Stimulated activated naive B cell treated with anti-CD40 and anti-IgM and Interleukin-4, amounts not matched to agents 10 μg/mL and 1 μg/mL and 100 μg/mL, for 72 hours (primary cell): Measurements from ENCODE around the gene TAOK1.

Experiments
- ATAC-seq, 2 donors: fragments of 150-1000 bp; cut with Tn5 transposase; replicated peaks; 2 replicates each; pipeline ENCODE4 v1.10.0; 2021; ENCODE audit warnings: moderate library complexity in 1 of 2
- DNase-seq: peaks from one replicate; pipeline ENCODE4 v3.0.0; 2021
- H3K27ac Mint-ChIP-seq: one replicate; pipeline ENCODE4 v1.8.0; 2022; ENCODE audit warnings: mild to moderate bottlenecking, mixed read lengths
- H3K27me3 Mint-ChIP-seq, 2 donors: one replicate each; pipeline ENCODE4 v1.8.0; 2022; ENCODE audit warnings: mixed read lengths in 2 of 2
- H3K36me3 Mint-ChIP-seq, 2 donors: one replicate each; pipeline ENCODE4 v1.8.0; 2022; ENCODE audit warnings: mixed read lengths in 2 of 2, mild to moderate bottlenecking in 1 of 2
- H3K4me1 Mint-ChIP-seq, 2 donors: one replicate each; pipeline ENCODE4 v1.8.0; 2022; ENCODE audit warnings: mixed read lengths in 2 of 2, mild to moderate bottlenecking in 1 of 2
- H3K4me3 Mint-ChIP-seq, 2 donors: one replicate each; pipeline ENCODE4 v1.8.0; 2022; ENCODE audit warnings: mild to moderate bottlenecking in 2 of 2, mixed read lengths in 2 of 2, moderate library complexity in 1 of 2
- H3K9me3 Mint-ChIP-seq, 2 donors: one replicate each; pipeline ENCODE4 v1.8.0; 2022; ENCODE audit warnings: mixed read lengths in 2 of 2, mild to moderate bottlenecking in 1 of 2

The TAOK1 gene

GRCh38 chr17:29559640-29560039 lies 169.5 kb downstream of the TAOK1 start:
- DNase-seq, result no peak
- Mint-ChIP-seq H3K36me3 (peaks cover 13 to 19% of the 10 kb centered on the region in 2 donors), H3K27ac (no peak overlapping the region), H3K4me1 (peaks cover 55 to 92% of the 10 kb centered on the region in 2 donors), H3K4me3 (no peak overlapping the region), H3K27me3 (no peaks in the 10 kb centered on the region), H3K9me3 (no peaks in the 10 kb centered on the region)
- ATAC-seq, result no peak

- peaks cover 51 to 90% of the 10 kb centered on the region in 2 donors for H3K4me1 Mint-ChIP-seq
Observed at GRCh38 chr17:29560316-29560715, 170.2 kb downstream of the TAOK1 start.

GRCh38 chr17:29561554-29562517 lies 171.7 kb downstream of the TAOK1 start:
- H3K9me3 Mint-ChIP-seq, result no peaks in the 10 kb centered on the region
- peaks cover 55 to 85% of the 10 kb centered on the region in 2 donors for H3K4me1 Mint-ChIP-seq
- H3K27me3 Mint-ChIP-seq, result no peaks in the 10 kb centered on the region
- H3K27ac Mint-ChIP-seq, result peak overlapping the region; percentile 90
- H3K36me3 Mint-ChIP-seq, result peaks cover 13 to 19% of the 10 kb centered on the region in 2 donors
- ATAC-seq, result peak; percentile 29 to 48
- DNase-seq, result peak; percentile 51
- peak overlapping the region; percentile 60 to 65 for H3K4me3 Mint-ChIP-seq

More at GRCh38 chr17:29560316-29560715, 170.2 kb downstream of the TAOK1 start:
- Mint-ChIP-seq H3K9me3 (no peaks in the 10 kb centered on the region), H3K27me3 (no peaks in the 10 kb centered on the region), H3K36me3 (peaks cover 13 to 19% of the 10 kb centered on the region in 2 donors), H3K27ac (peak overlapping the region; percentile 74), H3K4me3 (peak overlapping the region; percentile 7 to 37)
- DNase-seq, result no peak
- ATAC-seq, result peak; percentile 76 to 77

- H3K4me1 Mint-ChIP-seq, result peaks cover 48 to 77% of the 10 kb centered on the region in 2 donors
- DNase-seq (no peak), ATAC-seq (no peak)
- no peaks in the 10 kb centered on the region for H3K27me3 Mint-ChIP-seq
- H3K36me3 Mint-ChIP-seq, result peaks cover 13 to 19% of the 10 kb centered on the region in 2 donors
- peak overlapping the region; percentile 11 to 41 for H3K4me3 Mint-ChIP-seq
- H3K27ac Mint-ChIP-seq, result peak overlapping the region; percentile 90
- H3K9me3 Mint-ChIP-seq, result no peaks in the 10 kb centered on the region
Observed at GRCh38 chr17:29562615-29563014, 172.5 kb downstream of the TAOK1 start.

GRCh38 chr17:29563816-29564215 lies 173.7 kb downstream of the TAOK1 start:
- DNase-seq (no peak), ATAC-seq (no peak)
- no peaks in the 10 kb centered on the region for H3K27me3 Mint-ChIP-seq
- H3K9me3 Mint-ChIP-seq, result no peaks in the 10 kb centered on the region
- peak overlapping the region in 1 of 2 donors; percentile 25 for H3K4me3 Mint-ChIP-seq
- peaks cover 47 to 67% of the 10 kb centered on the region in 2 donors for H3K4me1 Mint-ChIP-seq
- H3K27ac Mint-ChIP-seq, result peak overlapping the region; percentile 20
- H3K36me3 Mint-ChIP-seq, result peaks cover 13 to 19% of the 10 kb centered on the region in 2 donors

GRCh38 chr17:29565643-29566472 lies 175.7 kb downstream of the TAOK1 start:
- no peaks in the 10 kb centered on the region for H3K27me3 Mint-ChIP-seq
- H3K4me1 Mint-ChIP-seq, result peaks cover 40 to 58% of the 10 kb centered on the region in 2 donors
- DNase-seq (no peak), ATAC-seq (peak; percentile 8 to 13)
- no peaks in the 10 kb centered on the region for H3K9me3 Mint-ChIP-seq
- peak overlapping the region; percentile 91 to 92 for H3K4me3 Mint-ChIP-seq
- peak overlapping the region; percentile 92 for H3K27ac Mint-ChIP-seq
- peaks cover 19 to 20% of the 10 kb centered on the region in 2 donors for H3K36me3 Mint-ChIP-seq

GRCh38 chr17:29566473-29567303 lies 176.5 kb downstream of the TAOK1 start, which contains the start of gene ABHD15:
Gene ABHD15, minus strand, starts transcription at chr17:29567037. Its CDS starts 71 bp downstream, at chr17:29566966.
- no peaks in the 10 kb centered on the region for H3K27me3 Mint-ChIP-seq
- peaks cover 36 to 52% of the 10 kb centered on the region in 2 donors for H3K4me1 Mint-ChIP-seq
- ATAC-seq (peak; percentile 28 to 29), DNase-seq (peak; percentile 58)
- peak within 1 kb of the TSS; percentile 92 to 95 for H3K4me3 Mint-ChIP-seq
- no peaks in the 10 kb centered on the region for H3K9me3 Mint-ChIP-seq
- H3K27ac Mint-ChIP-seq, result peak within 1 kb of the TSS; percentile 95
- peaks cover 19 to 21% of the 10 kb centered on the region in 2 donors for H3K36me3 Mint-ChIP-seq

GRCh38 chr17:29567304-29567553 lies 177.1 kb downstream of the TAOK1 start:
- H3K27ac Mint-ChIP-seq, result peak overlapping the region; percentile 95
- H3K36me3 Mint-ChIP-seq, result peaks cover 14 to 16% of the 10 kb centered on the region in 2 donors
- DNase-seq (no peak), ATAC-seq (peak; percentile 22 to 24)
- peaks cover 31 to 51% of the 10 kb centered on the region in 2 donors for H3K4me1 Mint-ChIP-seq
- H3K4me3 Mint-ChIP-seq, result peak overlapping the region; percentile 92 to 95
- no peaks in the 10 kb centered on the region for H3K27me3 Mint-ChIP-seq
- no peaks in the 10 kb centered on the region for H3K9me3 Mint-ChIP-seq

- H3K27ac Mint-ChIP-seq, result peak overlapping the region; percentile 95
- H3K9me3 Mint-ChIP-seq, result no peaks in the 10 kb centered on the region
- peak; percentile 69 to 70 for ATAC-seq
- H3K27me3 Mint-ChIP-seq, result no peaks in the 10 kb centered on the region
- peak; percentile 80 for DNase-seq
- H3K4me3 Mint-ChIP-seq, result peak overlapping the region; percentile 92 to 95
- peaks cover 25 to 46% of the 10 kb centered on the region in 2 donors for H3K4me1 Mint-ChIP-seq
- H3K36me3 Mint-ChIP-seq, result peaks cover 9 to 10% of the 10 kb centered on the region in 2 donors
Observed at GRCh38 chr17:29567554-29568330, 177.6 kb downstream of the TAOK1 start.

- no peaks in the 10 kb centered on the region for H3K27me3 Mint-ChIP-seq
- H3K9me3 Mint-ChIP-seq, result no peaks in the 10 kb centered on the region
- H3K4me3 Mint-ChIP-seq, result peak within 1 kb of the TSS; percentile 92 to 95
- peak within 1 kb of the TSS; percentile 95 for H3K27ac Mint-ChIP-seq
- peaks cover 23 to 49% of the 10 kb centered on the region in 2 donors for H3K4me1 Mint-ChIP-seq
- ATAC-seq (peak; percentile 51 to 68), DNase-seq (peak; percentile 77)
- peaks cover 12 to 13% of the 10 kb centered on the region in 2 donors for H3K36me3 Mint-ChIP-seq
Observed at GRCh38 chr17:29568331-29569244, 178.4 kb downstream of the TAOK1 start, which contains the start of gene TP53I13. Gene TP53I13, plus strand, starts transcription at chr17:29568701. Its CDS starts 58 bp downstream, at chr17:29568759.

- Mint-ChIP-seq H3K27me3 (no peaks in the 10 kb centered on the region), H3K27ac (peak overlapping the region; percentile 90), H3K4me3 (peak overlapping the region; percentile 86 to 92), H3K36me3 (peaks cover 18 to 21% of the 10 kb centered on the region in 2 donors), H3K9me3 (no peaks in the 10 kb centered on the region), H3K4me1 (peaks cover 22 to 51% of the 10 kb centered on the region in 2 donors)
- peak; percentile 0 for DNase-seq
- ATAC-seq, result no peak
Observed at GRCh38 chr17:29569245-29569950, 179.2 kb downstream of the TAOK1 start.
